Activated naive CD8-positive, alpha-beta T cell treated with anti-CD3 and anti-CD28 coated beads, Interleukin-2, amount 10 ng/mL, durations not matched to agents 7 days and 5 days (primary cell): ENCODE data around the gene SYTL3. TPM values are rescaled to one million over a fixed set of nuclear protein-coding genes. Genes with fewer than 3 reads are reported as not detected.
"Not testable (repeated sequence)": the region's sequence is repeated elsewhere in the genome, so short reads cannot be mapped to it uniquely, and the experiment has no call there.

Experiments
- ATAC-seq: fragments of 150-1000 bp; cut with Tn5 transposase; one replicate; pipeline ENCODE4 v1.10.0; 2021; ENCODE audit warnings: low read depth, moderate library complexity
- POLR2A ChIA-PET: fragments of 350-600 bp; sonication (Branson Sonifier 250); formaldehyde crosslinking; loops from one replicate; lab custom pipeline; 2021; ENCODE audit warnings: antibody characterized with exemption; lab: Charles Lee
- DNase-seq: peaks from one replicate; pipeline ENCODE4 v3.0.0; 2021
- H3K27ac Mint-ChIP-seq: one replicate; pipeline ENCODE4 v1.8.0; 2022; ENCODE audit warnings: mild to moderate bottlenecking, mixed read lengths
- H3K27me3 Mint-ChIP-seq: one replicate; pipeline ENCODE4 v1.8.0; 2022; ENCODE audit warnings: mild to moderate bottlenecking, moderate library complexity, mixed read lengths
- H3K36me3 Mint-ChIP-seq: one replicate; pipeline ENCODE4 v1.8.0; 2021; ENCODE audit warnings: mild to moderate bottlenecking, mixed read lengths
- H3K4me1 Mint-ChIP-seq: one replicate; pipeline ENCODE4 v1.8.0; 2021; ENCODE audit warnings: mixed read lengths
- H3K4me3 Mint-ChIP-seq: one replicate; pipeline ENCODE4 v1.8.0; 2022; ENCODE audit warnings: mild to moderate bottlenecking, moderate library complexity, mixed read lengths
- H3K9me3 Mint-ChIP-seq: one replicate; pipeline ENCODE4 v1.8.0; 2021; ENCODE audit warnings: mixed read lengths
- total RNA-seq, 2 experiments: library from RNA; stranded (reverse); gene quantifications; one replicate each; pipeline ENCODE4 v1.2.3, GENCODE V29; 2021

The SYTL3 gene
- total RNA-seq, 2 experiments from 2014 or later, result 65.3 to 71.7 TPM

DNA sequence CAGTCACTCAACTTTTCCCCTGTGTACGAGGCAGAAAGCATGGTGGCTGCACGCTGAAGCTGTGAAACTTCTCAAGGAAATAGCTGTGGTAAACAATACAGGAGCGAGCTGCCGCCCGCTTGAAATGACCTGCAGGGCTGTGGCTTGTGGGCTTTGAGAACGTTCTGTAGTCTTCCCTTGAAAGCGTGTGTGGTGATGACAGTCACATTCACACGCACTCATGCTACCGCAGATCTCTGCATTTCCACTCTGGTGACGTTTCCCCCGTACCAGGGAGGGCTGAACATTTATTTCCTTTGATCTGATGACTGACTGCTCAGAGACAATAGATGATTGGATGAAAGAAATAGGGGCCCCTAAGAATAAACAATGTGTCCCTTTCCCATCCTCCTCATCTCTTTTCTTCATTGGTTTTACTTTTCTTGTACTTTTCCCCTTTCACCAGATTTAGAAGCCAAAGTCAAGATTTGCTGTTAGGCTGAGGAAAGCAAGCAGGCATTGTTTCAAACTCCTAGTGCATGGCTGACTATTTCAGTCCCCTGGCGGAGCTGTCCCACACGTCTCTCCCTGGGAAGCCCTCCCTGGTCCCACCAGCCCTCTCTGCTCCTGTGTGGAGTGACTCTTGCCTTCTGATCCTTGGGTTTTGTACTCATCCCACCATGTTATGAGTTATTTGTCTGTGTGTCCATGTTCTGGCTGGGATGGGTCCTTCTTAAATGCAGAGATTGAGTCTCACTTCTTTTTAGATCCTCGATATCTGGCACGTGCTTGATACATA, 3.9 kb downstream of the SYTL3 start:
- peak overlapping the region; percentile 98 for H3K27ac Mint-ChIP-seq
- DNase-seq (peak; percentile 80), ATAC-seq (peak; percentile 72)
- no peaks in the 10 kb centered on the region for H3K9me3 Mint-ChIP-seq
- H3K4me1 Mint-ChIP-seq, result peaks cover 63% of the 10 kb centered on the region
- peaks cover 38% of the 10 kb centered on the region for H3K36me3 Mint-ChIP-seq
- POLR2A ChIA-PET, result interaction anchor here (0.8 to 4.3 kb wide), 8 partner anchors 10 to 390 kb away, joined by 3 to 62 read pairs (median 4); partner anchors contain the start of gene DYNLT1
- H3K4me3 Mint-ChIP-seq, result peak overlapping the region; percentile 84
- H3K27me3 Mint-ChIP-seq, result no peaks in the 10 kb centered on the region

DNA sequence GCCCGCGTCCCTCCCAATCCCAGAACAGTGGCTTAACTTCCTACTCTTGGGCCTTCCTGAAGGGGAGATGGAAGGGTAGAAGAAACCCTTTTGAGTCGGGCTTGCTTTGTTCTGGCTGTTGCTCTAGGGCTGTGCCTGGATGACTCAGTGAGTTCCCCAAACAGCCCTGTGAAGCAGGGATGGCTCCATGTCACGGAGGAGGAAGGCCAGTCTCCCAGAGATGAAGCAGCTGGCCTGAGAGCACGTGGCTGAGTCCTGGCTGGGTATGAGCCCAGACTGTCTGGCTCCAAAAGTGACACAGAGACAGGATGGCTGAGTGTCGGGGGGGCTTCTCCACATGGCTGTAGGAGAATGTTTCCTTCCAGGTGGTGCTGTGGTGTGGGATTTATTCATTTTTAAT, 4.6 kb downstream of the SYTL3 start:
- POLR2A ChIA-PET, result interaction anchor here (4.3 kb wide), 1 partner anchor 11 kb away, joined by 62 read pairs; the partner anchor contains the start of gene DYNLT1
- H3K4me3 Mint-ChIP-seq, result peak overlapping the region; percentile 84
- no peaks in the 10 kb centered on the region for H3K27me3 Mint-ChIP-seq
- ATAC-seq, result no peak
- H3K36me3 Mint-ChIP-seq, result peaks cover 38% of the 10 kb centered on the region
- peaks cover 58% of the 10 kb centered on the region for H3K4me1 Mint-ChIP-seq
- no peak for DNase-seq
- no peaks in the 10 kb centered on the region for H3K9me3 Mint-ChIP-seq
- peak overlapping the region; percentile 98 for H3K27ac Mint-ChIP-seq

DNA sequence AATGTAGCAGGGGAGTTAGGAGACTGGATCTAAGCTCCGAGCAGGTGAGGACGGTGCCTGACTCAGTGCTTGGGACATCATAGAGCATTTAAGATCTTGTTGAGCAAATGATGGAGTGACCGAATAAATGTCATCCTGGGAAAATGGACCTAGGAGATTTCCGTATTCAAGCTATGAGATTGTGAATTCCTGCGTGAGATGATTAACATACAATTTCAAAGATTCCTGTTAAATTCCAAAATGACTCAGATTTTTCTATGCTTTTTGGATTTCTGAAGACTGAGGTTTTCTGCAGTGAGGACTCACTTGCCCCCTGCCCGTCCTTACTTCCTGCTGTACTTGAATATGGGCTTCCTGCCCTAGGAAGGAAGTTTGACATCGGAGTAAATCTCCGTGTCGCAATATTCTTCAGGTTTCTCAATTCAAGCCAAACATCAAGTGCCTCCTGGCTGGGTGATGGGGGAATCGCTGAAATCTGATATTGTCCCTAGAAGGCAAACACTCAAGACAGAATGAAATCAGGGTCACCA, 5.2 kb downstream of the SYTL3 start:
- no peak for ATAC-seq
- H3K4me1 Mint-ChIP-seq, result peaks cover 56% of the 10 kb centered on the region
- no peaks in the 10 kb centered on the region for H3K9me3 Mint-ChIP-seq
- peak overlapping the region; percentile 84 for H3K4me3 Mint-ChIP-seq
- peaks cover 38% of the 10 kb centered on the region for H3K36me3 Mint-ChIP-seq
- no peaks in the 10 kb centered on the region for H3K27me3 Mint-ChIP-seq
- peak overlapping the region; percentile 98 for H3K27ac Mint-ChIP-seq
- no peak for DNase-seq
- POLR2A ChIA-PET, result interaction anchor here (4.3 kb wide), 1 partner anchor 11 kb away, joined by 62 read pairs; the partner anchor contains the start of gene DYNLT1

DNA sequence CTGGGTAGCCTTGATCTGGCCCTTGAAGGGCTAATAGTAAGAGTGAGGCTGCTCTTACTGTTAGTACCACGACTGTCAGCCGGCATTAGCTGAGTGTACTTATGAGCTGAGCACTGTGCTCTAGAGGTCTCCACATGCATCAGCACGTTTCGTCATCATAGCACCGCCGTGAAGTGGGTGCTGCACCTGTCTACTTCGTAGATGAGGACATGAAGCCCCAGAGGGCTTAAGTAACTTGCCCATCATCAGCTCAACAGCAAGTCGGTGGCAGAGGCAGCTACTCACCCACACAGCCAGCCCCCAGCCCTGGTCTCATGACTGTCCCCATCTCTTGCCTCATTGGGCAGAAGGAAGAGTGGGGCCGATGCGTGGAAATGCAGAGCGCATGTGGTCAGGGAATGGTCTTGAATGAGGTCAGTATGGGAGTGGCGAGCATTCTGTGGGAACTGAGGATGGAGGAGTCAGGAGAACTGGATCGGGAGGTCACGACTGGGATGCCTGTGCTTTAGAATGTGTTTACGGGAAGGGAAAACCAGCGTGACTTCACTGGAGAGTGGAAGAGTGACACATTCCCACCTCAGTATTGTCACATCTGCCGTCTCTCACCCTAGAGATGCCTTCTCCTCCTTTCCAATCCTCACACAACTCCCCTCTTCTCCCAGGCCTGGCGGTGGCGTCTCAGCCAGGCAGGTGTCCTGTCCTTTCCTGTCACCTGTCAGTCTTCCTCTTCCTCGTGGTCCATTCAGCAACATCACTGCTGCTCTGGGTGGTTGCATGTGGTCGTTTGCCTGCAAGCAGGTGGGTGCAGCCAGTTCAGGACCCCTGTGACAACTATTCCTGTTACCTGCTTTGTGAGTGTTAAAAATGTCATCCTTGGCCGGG, 6.0 kb downstream of the SYTL3 start:
- H3K36me3 Mint-ChIP-seq, result peaks cover 38% of the 10 kb centered on the region
- peak overlapping the region; percentile 84 for H3K4me3 Mint-ChIP-seq
- DNase-seq (no peak), ATAC-seq (no peak)
- peak overlapping the region; percentile 98 for H3K27ac Mint-ChIP-seq
- no peaks in the 10 kb centered on the region for H3K27me3 Mint-ChIP-seq
- H3K4me1 Mint-ChIP-seq, result peaks cover 62% of the 10 kb centered on the region
- POLR2A ChIA-PET, result interaction anchor here (4.3 kb wide), 1 partner anchor 12 kb away, joined by 62 read pairs; the partner anchor contains the start of gene DYNLT1
- no peaks in the 10 kb centered on the region for H3K9me3 Mint-ChIP-seq

DNA sequence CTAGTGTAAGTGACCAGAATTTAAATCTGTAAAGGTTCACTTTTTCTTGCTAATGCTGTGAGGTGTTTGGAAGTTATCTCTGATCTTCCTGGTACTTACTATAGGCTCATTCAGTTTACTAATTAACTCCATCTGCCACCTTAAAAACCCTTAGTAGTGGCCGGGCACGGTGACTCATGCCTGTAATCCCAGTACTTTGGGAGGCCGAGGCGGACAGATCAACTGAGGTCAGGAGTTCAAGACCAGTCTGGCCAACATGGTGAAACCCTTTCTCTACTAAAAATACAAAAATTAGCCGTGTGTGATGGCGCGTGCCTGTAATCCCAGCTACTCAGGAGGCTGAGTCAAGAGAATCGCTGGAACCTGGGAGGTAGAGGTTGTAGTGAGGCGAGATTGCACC, 7.1 kb downstream of the SYTL3 start:
- ATAC-seq, DNase-seq, POLR2A ChIA-PET, H3K4me3 Mint-ChIP-seq, H3K27ac Mint-ChIP-seq, H3K27me3 Mint-ChIP-seq, H3K9me3 Mint-ChIP-seq: not testable (repeated sequence)
- Mint-ChIP-seq H3K4me1 (peaks cover 61% of the 10 kb centered on the region), H3K36me3 (peaks cover 33% of the 10 kb centered on the region)

DNA sequence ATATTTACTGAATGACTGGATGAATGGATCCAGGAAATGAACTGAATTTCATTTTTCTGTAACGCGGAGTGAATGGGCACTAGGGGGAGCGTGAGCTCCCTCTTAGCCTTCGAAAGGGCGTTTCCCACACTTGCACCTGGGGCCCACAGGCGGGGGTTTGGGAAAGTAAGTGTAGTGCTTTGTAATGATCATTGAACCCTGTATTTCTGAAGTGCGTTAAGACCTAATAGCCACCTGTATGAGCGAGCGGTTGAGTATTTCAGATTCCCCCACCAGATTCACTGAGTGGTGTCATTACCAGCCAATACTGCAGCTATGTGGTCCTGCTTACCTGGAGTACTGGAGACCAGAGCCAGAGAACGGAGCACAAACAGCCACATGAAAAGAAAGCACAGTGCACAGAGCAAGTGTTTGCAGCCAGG, 10.5 kb downstream of the SYTL3 start:
- POLR2A ChIA-PET, result interaction anchor here (0.9 to 2.2 kb wide), 3 partner anchors 10 to 31 kb away, joined by 5 to 8 read pairs (median 5); partner anchors contain the start of genes DYNLT1 and SYTL3
- DNase-seq, result no peak
- ATAC-seq, result peak; percentile 77
- Mint-ChIP-seq H3K27me3 (no peaks in the 10 kb centered on the region), H3K27ac (no peak overlapping the region), H3K4me1 (peaks cover 38% of the 10 kb centered on the region), H3K9me3 (no peaks in the 10 kb centered on the region), H3K36me3 (peaks cover 24% of the 10 kb centered on the region), H3K4me3 (no peak overlapping the region)

DNA sequence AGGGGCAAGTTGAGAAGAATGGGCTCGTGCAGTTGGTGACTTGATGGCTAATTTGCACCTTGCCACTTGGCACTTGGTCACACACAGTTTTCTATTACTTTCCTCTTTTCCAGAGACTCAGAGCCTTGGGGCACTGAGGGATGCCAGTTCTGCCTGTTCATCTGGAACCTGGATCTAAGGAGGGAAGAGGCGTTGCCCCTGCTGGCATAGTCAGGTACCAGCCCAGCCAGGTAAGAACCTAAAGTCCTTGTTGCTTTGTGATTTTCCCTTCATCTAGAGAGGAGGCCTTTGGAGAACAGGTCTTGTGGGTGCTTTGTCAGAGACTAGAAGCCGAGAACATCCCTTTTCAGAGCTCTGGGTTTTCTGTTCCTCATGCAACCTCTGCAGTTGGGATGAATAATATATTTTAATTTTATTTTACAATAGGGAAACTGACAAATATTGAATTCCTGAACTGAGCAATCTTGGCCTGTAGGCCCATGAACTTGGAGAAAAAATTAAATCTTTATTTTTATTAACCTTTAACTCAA, 11.4 kb downstream of the SYTL3 start:
- H3K4me3 Mint-ChIP-seq, result no peak overlapping the region
- peaks cover 30% of the 10 kb centered on the region for H3K4me1 Mint-ChIP-seq
- no peaks in the 10 kb centered on the region for H3K9me3 Mint-ChIP-seq
- no peak overlapping the region for H3K27ac Mint-ChIP-seq
- H3K27me3 Mint-ChIP-seq, result no peaks in the 10 kb centered on the region
- no peak for ATAC-seq
- POLR2A ChIA-PET, result no interaction called here
- DNase-seq, result no peak
- H3K36me3 Mint-ChIP-seq, result peaks cover 18% of the 10 kb centered on the region

DNA sequence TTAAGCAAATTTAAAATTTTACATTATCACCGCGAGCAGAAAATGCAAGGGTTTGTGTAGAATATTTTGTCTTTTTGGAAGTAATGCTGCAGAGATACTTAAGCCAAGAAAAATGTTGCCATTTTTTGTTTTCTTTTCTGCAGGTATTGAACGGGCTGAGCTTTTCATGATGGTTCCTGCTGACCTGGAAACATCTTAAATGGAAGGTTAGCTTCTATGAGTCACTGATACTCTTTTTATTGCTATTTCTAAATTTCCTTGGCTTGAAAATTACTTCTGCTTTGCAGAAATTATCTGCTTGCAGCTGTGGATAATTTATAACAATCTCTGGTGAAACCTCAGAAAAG, 12.7 kb downstream of the SYTL3 start:
- POLR2A ChIA-PET, result interaction anchor here (0.6 to 1.6 kb wide), 2 partner anchors 29 to 31 kb away, joined by 3 to 4 read pairs; no protein-coding TSS in a partner anchor
- no peak for ATAC-seq
- DNase-seq, result no peak
- peaks cover 29% of the 10 kb centered on the region for H3K36me3 Mint-ChIP-seq
- H3K4me3 Mint-ChIP-seq, result no peak overlapping the region
- peaks cover 29% of the 10 kb centered on the region for H3K4me1 Mint-ChIP-seq
- no peaks in the 10 kb centered on the region for H3K27me3 Mint-ChIP-seq
- H3K27ac Mint-ChIP-seq, result no peak overlapping the region
- no peaks in the 10 kb centered on the region for H3K9me3 Mint-ChIP-seq

DNA sequence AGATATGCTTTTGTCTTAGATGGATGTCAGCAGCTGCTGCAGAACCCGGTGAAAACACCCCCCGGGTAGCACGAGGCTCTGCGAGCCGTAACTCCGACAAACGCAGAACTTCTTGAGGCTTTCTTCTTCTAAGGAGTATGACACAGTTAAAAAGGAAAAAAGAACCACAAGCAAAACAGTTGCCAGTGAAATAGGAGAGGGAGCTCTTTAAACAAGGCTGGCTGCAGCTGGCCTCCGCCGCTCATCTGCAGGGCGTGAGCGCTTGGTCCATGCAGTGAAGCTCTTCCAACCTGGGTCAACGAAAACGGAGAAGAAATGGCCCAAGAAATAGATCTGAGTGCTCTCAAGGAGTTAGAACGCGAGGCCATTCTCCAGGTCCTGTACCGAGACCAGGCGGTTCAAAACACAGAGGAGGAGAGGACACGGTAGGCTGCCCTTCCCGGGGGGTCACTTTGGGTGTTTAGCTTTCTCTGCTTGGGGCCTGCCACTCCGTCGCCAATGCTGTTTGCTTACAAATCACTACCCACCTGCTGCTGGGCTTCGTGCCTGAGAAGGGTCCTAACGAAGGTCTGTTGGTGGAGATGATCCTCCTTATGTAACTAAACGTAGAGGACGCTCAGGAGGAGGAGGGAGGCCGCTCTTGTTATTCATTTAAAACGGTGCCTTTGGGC, 13.2 kb downstream of the SYTL3 start:
- Mint-ChIP-seq H3K4me3 (peak overlapping the region; percentile 45), H3K9me3 (no peaks in the 10 kb centered on the region), H3K36me3 (peaks cover 32% of the 10 kb centered on the region), H3K4me1 (peaks cover 29% of the 10 kb centered on the region), H3K27ac (peak overlapping the region; percentile 47), H3K27me3 (no peaks in the 10 kb centered on the region)
- DNase-seq, result no peak
- POLR2A ChIA-PET, result interaction anchor here (0.6 to 1.6 kb wide), 2 partner anchors 28 to 30 kb away, joined by 3 to 4 read pairs; no protein-coding TSS in a partner anchor
- no peak for ATAC-seq

DNA sequence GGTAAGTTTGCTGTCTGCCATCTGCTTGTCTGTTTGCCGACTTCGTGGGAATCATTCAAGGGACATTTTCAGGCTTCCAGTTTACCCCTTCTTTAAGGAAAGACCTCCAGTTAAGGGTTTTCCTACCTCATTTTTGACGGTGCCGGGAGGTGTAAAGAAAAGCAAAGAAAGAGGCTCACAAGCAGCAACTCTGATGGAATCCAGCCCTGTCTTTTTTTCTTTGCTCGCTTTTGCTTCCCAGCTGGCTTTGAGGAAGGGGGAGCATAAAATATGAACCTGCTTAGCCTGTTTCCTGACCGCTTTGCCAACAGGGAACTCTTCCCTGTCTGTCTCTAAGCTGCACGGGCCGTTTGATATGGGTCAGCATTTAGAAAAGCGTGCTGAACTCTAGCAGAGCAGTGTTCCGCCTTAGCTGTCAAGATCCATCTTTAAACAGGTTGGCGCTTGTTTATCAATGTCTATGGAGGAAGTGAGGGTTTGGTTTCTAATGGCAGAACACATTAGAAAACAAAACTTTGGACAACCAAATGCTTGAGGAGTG, 13.8 kb downstream of the SYTL3 start:
- no peak overlapping the region for H3K27ac Mint-ChIP-seq
- peaks cover 29% of the 10 kb centered on the region for H3K4me1 Mint-ChIP-seq
- no peak for DNase-seq
- peaks cover 35% of the 10 kb centered on the region for H3K36me3 Mint-ChIP-seq
- no peaks in the 10 kb centered on the region for H3K9me3 Mint-ChIP-seq
- POLR2A ChIA-PET, result no interaction called here
- H3K4me3 Mint-ChIP-seq, result no peak overlapping the region
- H3K27me3 Mint-ChIP-seq, result no peaks in the 10 kb centered on the region
- ATAC-seq, result no peak

DNA sequence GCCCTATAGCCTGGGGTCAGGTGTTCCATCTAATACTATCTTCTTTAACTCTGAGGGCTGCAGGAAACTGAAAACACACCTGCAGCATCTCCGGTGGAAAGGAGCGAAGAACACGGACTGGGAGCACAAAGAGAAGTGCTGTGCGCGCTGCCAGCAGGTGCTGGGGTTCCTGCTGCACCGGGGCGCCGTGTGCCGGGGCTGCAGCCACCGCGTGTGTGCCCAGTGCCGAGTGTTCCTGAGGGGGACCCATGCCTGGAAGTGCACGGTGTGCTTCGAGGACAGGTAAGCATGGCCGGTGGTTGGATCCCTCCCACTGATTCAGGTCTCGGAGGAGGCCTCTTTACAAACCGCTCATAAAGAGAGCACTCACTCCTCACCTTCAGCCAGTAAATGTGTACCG, 15.5 kb downstream of the SYTL3 start:
- Mint-ChIP-seq H3K27me3 (no peaks in the 10 kb centered on the region), H3K27ac (no peak overlapping the region), H3K4me1 (peaks cover 25% of the 10 kb centered on the region), H3K36me3 (peaks cover 41% of the 10 kb centered on the region), H3K4me3 (no peak overlapping the region), H3K9me3 (no peaks in the 10 kb centered on the region)
- ATAC-seq (no peak), DNase-seq (no peak)
- POLR2A ChIA-PET, result no interaction called here

DNA sequence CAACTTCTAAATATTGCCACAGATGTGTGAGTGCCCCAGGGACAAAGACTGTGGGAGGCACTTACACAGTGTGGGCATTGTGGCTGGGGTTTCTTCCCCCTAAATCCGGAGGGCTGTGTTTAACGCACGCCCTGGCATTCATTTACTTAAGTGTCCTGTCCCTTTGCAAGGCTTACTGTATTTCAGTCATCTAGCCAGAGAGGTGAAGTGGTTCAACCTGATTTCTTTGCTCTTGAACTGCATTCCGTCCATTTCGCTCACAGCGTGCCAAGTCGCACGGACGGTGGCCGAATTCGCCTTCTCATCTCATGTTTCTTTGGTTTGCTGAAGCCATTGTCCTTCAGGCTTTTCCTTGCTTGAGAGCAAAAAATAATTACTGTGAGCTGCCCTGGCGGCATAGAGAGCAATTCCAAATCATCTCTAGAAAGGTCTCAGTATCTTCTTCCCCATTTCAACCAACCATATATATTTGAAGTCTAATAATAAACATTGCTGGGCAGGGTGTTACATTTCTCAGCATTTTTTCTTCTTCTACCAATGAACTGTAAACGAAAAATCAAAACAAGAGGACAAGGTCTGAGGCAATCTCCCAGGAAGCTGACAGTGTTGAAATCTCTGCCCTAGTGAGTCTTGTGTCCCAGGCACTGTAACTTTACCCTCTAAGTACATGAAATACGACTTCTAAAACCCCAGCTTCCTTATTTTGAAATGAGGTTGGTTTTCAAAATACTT, 16.9 kb downstream of the SYTL3 start:
- no peak for DNase-seq
- no peaks in the 10 kb centered on the region for H3K27me3 Mint-ChIP-seq
- H3K4me1 Mint-ChIP-seq, result peaks cover 21% of the 10 kb centered on the region
- peaks cover 43% of the 10 kb centered on the region for H3K36me3 Mint-ChIP-seq
- ATAC-seq, result no peak
- no peak overlapping the region for H3K27ac Mint-ChIP-seq
- POLR2A ChIA-PET, result no interaction called here
- no peak overlapping the region for H3K4me3 Mint-ChIP-seq
- H3K9me3 Mint-ChIP-seq, result no peaks in the 10 kb centered on the region
